SIG-M5 treated with dmso at 0.1 percent for 504 hours (cell line): Measurements from ENCODE around the gene L1TD1.
"Not testable (repeated sequence)": the region's sequence is repeated elsewhere in the genome, so short reads cannot be mapped to it uniquely, and the experiment has no call there.

Experiments used
- DNase-seq: peaks from one replicate; lab custom pipeline; 2025; ENCODE audit not compliant: unreplicated experiment; lab: John Stamatoyannopoulos, UW

L1TD1 gene

DNA sequence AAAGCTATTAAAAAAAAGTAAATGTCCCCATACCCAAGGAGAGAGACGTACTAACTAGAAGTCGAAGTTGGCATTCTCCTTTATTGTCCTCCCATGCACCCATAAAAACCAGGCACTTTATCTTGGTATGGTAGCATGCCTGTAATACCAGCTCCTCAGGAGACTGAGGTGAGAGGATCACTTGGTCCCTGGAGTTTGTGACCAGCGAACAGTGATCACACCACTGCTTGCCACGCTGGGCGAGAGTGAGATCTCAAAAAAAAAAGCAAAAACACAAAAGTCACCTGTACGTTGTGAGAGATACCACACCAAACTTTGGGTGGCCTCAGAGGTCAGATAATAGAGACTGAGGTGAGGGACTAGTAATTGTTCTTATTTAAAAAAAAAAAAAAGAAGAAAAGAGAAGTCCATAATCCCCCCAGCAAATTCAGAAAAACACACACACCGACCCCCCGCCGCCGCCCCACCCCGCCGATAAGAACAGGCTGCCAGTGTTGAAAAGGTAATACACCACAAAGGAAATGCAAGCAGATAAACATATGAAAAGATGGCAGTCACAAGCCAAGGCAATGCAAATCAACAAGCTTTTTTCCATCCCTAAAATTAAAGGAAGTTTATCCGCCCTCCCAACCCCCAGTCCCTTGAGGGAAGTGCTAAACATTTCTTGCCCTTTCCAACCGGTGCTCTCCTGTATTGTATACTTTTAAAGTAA is 3.6 kb downstream of the L1TD1 start:
- no peak for DNase-seq

DNA sequence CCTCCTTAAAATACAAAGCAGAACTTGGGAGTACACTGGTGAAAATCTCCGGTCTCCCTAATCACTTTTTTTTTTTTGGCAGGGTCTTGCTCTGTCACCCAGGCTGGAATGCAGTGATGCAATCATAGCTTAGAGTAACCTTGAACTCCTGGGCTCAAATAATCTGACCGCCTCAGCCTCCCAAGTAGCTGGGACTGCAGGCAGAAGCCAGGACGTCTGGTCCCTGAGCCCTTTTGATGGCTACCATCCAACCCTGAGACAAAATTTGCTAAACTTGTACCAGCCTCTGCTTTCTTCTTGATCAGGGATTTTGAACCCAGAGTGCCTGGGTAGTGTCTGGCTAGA is 4.1 kb downstream of the L1TD1 start:
- DNase-seq, result no peak

DNA sequence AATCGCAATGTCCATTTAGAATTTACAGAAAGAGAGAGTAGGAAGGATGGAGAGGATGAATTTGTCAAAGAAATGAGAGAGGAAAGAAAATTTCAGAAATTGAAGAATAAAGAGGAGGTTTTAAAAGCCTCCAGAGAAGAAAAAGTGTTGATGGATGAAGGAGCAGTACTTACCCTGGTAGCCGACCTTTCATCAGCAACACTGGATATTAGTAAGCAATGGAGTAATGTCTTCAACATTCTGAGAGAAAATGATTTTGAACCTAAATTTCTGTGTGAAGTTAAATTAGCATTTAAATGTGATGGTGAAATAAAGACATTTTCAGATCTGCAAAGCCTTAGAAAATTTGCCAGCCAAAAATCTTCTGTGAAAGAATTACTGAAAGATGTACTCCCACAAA is 12.5 kb downstream of the L1TD1 start:
- no peak for DNase-seq

DNA sequence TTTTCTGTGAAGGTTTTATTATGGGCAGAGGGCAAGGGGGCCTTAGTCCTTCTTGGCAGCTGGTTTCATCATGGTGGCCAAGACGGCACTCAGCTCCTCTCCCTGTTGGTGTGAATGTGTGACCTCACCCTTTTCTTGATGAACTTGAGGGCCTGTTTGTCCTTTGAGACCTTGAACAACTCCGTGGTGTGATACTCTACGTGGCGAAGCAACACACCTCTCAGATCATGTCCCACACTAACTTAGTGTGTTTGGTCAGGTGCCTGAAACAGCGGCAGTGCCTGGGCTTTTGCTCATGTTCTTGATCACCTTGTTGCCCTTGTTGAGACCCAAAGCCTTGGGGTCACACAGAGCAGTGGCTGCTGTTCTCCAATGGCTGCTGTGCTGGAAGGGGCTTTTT is 13.4 kb downstream of the L1TD1 start:
- DNase-seq, result no peak

GRCh38 chr1:62208970-62209369 is 14.3 kb downstream of the L1TD1 start:
- no peak for DNase-seq

- no peak for DNase-seq
Observed at GRCh38 chr1:62209931-62210595, 15.4 kb downstream of the L1TD1 start.

- DNase-seq, result no peak
Observed at GRCh38 chr1:62210960-62211359, 16.3 kb downstream of the L1TD1 start.

GRCh38 chr1:62212411-62212810 is 17.8 kb downstream of the L1TD1 start:
- DNase-seq, result no peak

GRCh38 chr1:62213075-62213914 is 18.6 kb downstream of the L1TD1 start:
- DNase-seq, result no peak

DNA sequence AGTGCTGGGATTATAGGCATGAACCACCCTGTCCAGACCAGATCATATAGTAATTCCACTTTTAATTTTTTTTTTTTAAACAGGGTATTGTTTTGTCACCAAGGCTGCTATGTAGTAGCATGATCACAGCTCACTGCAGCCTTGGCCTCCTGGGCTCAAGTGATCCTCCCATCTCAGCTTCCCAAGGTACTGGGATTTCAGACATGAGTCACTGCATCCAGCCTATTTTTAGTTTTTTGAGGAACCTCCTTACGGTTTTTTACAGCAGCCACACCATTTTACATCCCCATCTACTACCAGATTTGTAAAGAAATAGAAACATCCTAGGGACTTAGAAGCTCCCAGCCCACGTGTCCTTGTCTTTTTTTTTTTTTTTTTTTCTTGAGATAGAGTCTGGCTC is 24.0 kb downstream of the L1TD1 start:
- no peak for DNase-seq

DNA sequence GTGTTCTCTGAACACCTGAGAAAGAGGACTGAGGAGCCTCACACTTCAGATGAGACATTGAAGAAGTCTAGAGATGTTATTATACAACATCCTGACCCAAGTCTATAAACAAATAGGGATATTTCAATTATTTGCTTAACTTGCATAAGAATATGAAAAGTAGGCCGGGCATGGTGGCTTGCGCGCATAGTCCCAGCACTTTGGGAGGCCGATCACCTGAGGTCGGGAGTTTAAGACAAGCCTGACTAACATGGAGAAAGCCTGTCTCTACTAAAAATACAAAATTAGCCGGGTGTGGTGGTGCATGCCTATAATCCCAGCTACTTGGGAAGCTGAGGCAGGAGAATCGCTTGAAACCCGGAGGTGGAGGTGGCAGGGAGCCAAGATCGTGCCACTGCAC is 25.8 kb downstream of the L1TD1 start:
- not testable (repeated sequence) for DNase-seq

DNA sequence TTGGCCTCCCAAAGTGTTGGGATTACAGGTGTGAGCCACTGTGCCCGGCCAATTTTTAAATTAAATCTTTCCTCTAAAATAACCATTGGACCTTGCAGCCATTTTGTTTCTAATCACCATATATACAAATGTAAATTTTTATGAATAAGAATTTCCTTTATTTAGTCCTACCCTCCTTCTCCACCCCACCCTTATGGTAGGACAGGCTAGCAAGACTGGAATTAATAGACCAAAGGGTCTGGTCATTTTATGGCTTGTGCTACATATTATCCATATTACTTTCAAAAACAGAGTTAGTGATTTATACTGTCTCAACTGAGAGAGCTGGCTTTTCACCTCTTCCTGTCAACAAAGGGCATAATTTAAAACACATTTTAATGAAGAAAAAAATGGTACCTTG is 26.5 kb downstream of the L1TD1 start:
- DNase-seq, result no peak

DNA sequence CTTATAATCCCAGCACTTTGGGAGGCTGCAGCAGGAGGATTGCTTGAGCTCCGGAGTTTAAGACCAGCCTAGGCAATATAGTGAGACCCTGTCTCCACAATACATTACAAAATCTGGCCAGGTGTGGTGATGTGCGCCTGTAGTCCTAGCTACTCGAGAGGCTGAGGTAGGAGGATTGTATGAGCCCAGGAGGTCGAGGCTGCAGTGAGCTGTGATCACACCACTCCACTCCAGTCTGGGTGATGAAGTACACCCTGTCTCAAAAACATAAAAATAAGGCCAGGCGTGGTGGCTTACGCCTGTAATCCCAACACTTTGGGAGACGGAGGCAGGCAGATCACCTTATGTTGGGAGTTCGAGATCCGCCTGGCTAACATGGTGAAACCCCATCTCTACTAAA is 27.7 kb downstream of the L1TD1 start:
- no peak for DNase-seq

GRCh38 chr1:62224182-62224581 is 29.5 kb downstream of the L1TD1 start:
- no peak for DNase-seq

DNA sequence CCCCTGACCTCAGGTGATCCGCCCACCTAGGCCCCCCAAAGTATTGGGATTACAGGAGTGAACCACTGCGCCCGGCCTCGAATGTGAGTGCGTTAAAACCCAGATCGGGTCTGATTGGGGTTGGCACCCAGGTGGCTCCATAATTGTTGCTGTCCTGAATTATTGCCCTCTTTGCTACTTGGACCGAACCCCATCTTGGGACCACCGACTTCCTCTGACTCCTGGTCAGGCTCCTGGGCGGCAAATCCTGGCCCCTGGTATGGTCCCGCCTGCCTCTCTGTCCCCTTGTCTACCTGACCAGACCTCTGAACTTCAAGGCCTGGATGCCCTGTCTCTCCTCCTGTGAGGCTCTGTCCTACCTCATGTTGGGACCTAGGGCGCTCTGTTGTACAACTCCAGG is 32.8 kb downstream of the L1TD1 start:
- DNase-seq, result no peak

- DNase-seq, result no peak
Observed at GRCh38 chr1:62228136-62228882, 33.7 kb downstream of the L1TD1 start.

DNA sequence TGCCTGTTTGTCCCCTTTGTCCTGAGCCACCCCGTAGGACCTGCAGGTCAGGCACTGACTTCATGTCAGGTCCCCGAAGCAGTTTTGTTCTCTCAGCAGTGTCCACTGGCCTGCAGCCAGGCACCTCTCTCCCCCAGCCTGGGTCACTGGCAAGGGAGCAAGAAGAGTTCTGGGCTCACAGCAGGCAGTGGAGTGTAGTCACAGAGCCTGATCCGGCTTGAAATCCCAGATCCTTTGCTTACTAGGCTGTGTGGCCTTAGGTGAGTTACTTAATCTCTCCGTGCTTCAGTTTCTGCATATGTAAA is 34.2 kb downstream of the L1TD1 start:
- DNase-seq, result no peak

DNA sequence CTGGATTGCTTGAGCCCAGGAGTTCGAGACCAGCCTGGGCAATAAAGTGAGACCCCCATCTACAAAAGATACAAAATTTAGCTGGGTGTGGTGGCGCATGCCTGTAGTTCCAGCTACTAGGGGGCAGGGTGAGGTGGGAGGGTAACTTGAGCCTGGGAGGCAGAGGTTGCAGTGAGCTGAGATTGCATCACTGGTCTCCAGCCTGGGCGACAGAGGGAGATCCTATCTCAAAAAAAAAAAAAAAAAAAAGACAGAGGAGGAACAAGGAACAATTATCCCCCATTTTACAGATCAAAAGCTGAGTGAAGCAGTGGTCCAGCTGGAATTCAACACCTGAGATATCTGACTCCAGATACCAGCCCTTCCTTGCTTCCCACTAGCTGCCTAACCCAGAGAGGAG is 34.8 kb downstream of the L1TD1 start:
- no peak for DNase-seq

GRCh38 chr1:62229932-62230331 is 35.3 kb downstream of the L1TD1 start:
- no peak for DNase-seq

DNA sequence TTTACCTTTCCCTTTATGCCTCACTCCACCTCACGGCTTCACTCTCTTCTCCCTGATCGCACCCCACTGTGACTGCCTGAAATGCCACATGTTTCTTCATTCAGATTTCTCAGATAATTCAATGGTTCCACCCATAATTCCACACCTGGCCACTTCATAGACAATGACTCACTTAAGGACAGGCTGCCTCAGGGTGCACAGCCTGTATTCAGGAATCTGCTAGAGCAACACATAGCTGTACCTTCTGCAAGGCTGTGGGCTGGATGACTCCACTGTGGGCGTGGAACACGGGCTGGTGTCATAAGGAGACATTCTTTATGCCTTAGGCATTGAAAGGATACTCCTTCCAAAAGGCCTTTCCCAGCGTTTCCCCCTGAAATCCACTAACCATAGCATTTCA is 36.1 kb downstream of the L1TD1 start:
- DNase-seq, result peak; percentile 19

GRCh38 chr1:62232871-62233278 is 38.2 kb downstream of the L1TD1 start:
- no peak for DNase-seq
